Activated effector memory CD4-positive, alpha-beta T cell treated with Interleukin-2 at 50 U/mL for 16 hours (primary cell): Measurements from ENCODE around the gene YTHDF2.
"Not testable (repeated sequence)": the region's sequence is repeated elsewhere in the genome, so short reads cannot be mapped to it uniquely, and the experiment has no call there.

Experiments
- DNase-seq: peaks from one replicate; pipeline ENCODE4 v3.0.0-alpha.2; 2020

The YTHDF2 gene

GRCh38 chr1:28736450-28737306 is at the start of gene YTHDF2:
Gene YTHDF2, plus strand, starts transcription at chr1:28736940. Its CDS starts 181 bp downstream, at chr1:28737121.
- DNase-seq, result peak; percentile 97

- DNase-seq, result not testable (repeated sequence)
Measured at GRCh38 chr1:28691627-28692026, 45.1 kb upstream of the YTHDF2 start.

- DNase-seq, result no peak
Measured at GRCh38 chr1:28703629-28704028, 33.1 kb upstream of the YTHDF2 start.

- DNase-seq, result no peak
Measured at GRCh38 chr1:28716336-28716735, 20.4 kb upstream of the YTHDF2 start.

- DNase-seq, result no peak
Measured at GRCh38 chr1:28718166-28718565, 18.6 kb upstream of the YTHDF2 start.

GRCh38 chr1:28718586-28719331 is 18.0 kb upstream of the YTHDF2 start:
- no peak for DNase-seq

GRCh38 chr1:28719332-28719619 is 17.5 kb upstream of the YTHDF2 start:
- DNase-seq, result no peak

GRCh38 chr1:28720376-28720775 is 16.4 kb upstream of the YTHDF2 start:
- DNase-seq, result no peak

- not testable (repeated sequence) for DNase-seq
Measured at GRCh38 chr1:28721927-28722326, 14.8 kb upstream of the YTHDF2 start.

- not testable (repeated sequence) for DNase-seq
Measured at GRCh38 chr1:28725365-28725764, 11.4 kb upstream of the YTHDF2 start.

GRCh38 chr1:28735961-28736449 is 735 bp upstream of the YTHDF2 start:
- DNase-seq, result no peak

GRCh38 chr1:28737307-28738132 is 780 bp downstream of the YTHDF2 start:
- DNase-seq, result peak; percentile 39

GRCh38 chr1:28740118-28740517 is 3.4 kb downstream of the YTHDF2 start:
- no peak for DNase-seq

GRCh38 chr1:28744184-28744583 is 7.4 kb downstream of the YTHDF2 start:
- no peak for DNase-seq

GRCh38 chr1:28745653-28746173 is 9.0 kb downstream of the YTHDF2 start:
- DNase-seq, result no peak

- no peak for DNase-seq
Measured at GRCh38 chr1:28750330-28750729, 13.6 kb downstream of the YTHDF2 start.

GRCh38 chr1:28750771-28751294 is 14.1 kb downstream of the YTHDF2 start:
- not testable (repeated sequence) for DNase-seq

- no peak for DNase-seq
Measured at GRCh38 chr1:28751315-28752060, 14.7 kb downstream of the YTHDF2 start.

GRCh38 chr1:28755701-28756100 is 19.0 kb downstream of the YTHDF2 start:
- DNase-seq, result no peak

- DNase-seq, result no peak
Measured at GRCh38 chr1:28756846-28757245, 20.1 kb downstream of the YTHDF2 start.

- no peak for DNase-seq
Measured at GRCh38 chr1:28758420-28758819, 21.7 kb downstream of the YTHDF2 start.

GRCh38 chr1:28759257-28759656 is 22.5 kb downstream of the YTHDF2 start:
- DNase-seq, result no peak
